Astrocyte (in vitro differentiated cells and primary cell): ENCODE measurements around the gene DUOX2. TPM values are rescaled to one million over a fixed set of nuclear protein-coding genes. Genes with fewer than 3 reads are reported as not detected.
"Not testable (repeated sequence)": the region's sequence is repeated elsewhere in the genome, so short reads cannot be mapped to it uniquely, and the experiment has no call there.

ENCODE experiments used
- DNase-seq: peaks from one replicate; pipeline ENCODE4 v3.0.0-alpha.2; 2010; ENCODE audit warnings: low read depth
- FAIRE-seq: peaks from 2 replicates; lab custom pipeline; 2011; peaks lifted over from hg19 to GRCh38; lab: Jason Lieb, UNC
- H2AFZ ChIP-seq: 2 replicates; pipeline ENCODE4 v1.6.0; 2012; ENCODE audit warnings: low read depth, low read length, inconsistent platforms
- H3K27ac ChIP-seq: 2 replicates; pipeline ENCODE4 v1.5.1; 2011; ENCODE audit warnings: low read depth, low read length, inconsistent platforms
- H3K27me3 ChIP-seq: 2 replicates; pipeline ENCODE4 v1.6.0; 2011; ENCODE audit warnings: low read length, inconsistent platforms; ENCODE audit not compliant: insufficient read depth
- H3K36me3 ChIP-seq: 2 replicates; pipeline ENCODE4 v1.5.1; 2011; ENCODE audit warnings: low read length, inconsistent platforms; ENCODE audit not compliant: insufficient read depth
- H3K4me1 ChIP-seq: 2 replicates; pipeline ENCODE4 v1.5.1; 2011; ENCODE audit warnings: low read length, inconsistent platforms; ENCODE audit not compliant: insufficient read depth
- H3K4me2 ChIP-seq: 2 replicates; pipeline ENCODE4 v1.6.0; 2012; ENCODE audit warnings: low read length, inconsistent platforms
- H3K4me3 ChIP-seq: 2 replicates; pipeline ENCODE4 v1.5.1; 2011; ENCODE audit warnings: low read depth, mild to moderate bottlenecking, low read length, inconsistent platforms; ENCODE audit not compliant: insufficient read depth
- H3K79me2 ChIP-seq: 2 replicates; pipeline ENCODE4 v1.6.0; 2012; ENCODE audit warnings: mild to moderate bottlenecking, low read length, inconsistent platforms; ENCODE audit not compliant: insufficient read depth
- H3K9ac ChIP-seq: 2 replicates; pipeline ENCODE4 v1.6.0; 2012; ENCODE audit warnings: mild to moderate bottlenecking, low read length, inconsistent platforms
- H3K9me3 ChIP-seq: 2 replicates; pipeline ENCODE4 v1.5.1; 2012; ENCODE audit warnings: low read depth, mild to moderate bottlenecking, low read length, inconsistent platforms; ENCODE audit not compliant: insufficient read depth
- H4K20me1 ChIP-seq: 2 replicates; pipeline ENCODE4 v1.6.0; 2012; ENCODE audit warnings: low read length, inconsistent platforms; ENCODE audit not compliant: insufficient read depth
- H3K27ac Mint-ChIP-seq: one replicate; pipeline ENCODE4 v1.8.0; 2021; ENCODE audit warnings: mild to moderate bottlenecking, mixed read lengths; ENCODE audit not compliant: unreplicated experiment
- H3K27me3 Mint-ChIP-seq: one replicate; pipeline ENCODE4 v1.8.0; 2021; ENCODE audit warnings: low read depth, mixed read lengths; ENCODE audit not compliant: unreplicated experiment
- H3K36me3 Mint-ChIP-seq: one replicate; pipeline ENCODE4 v1.8.0; 2021; ENCODE audit warnings: low read depth, mixed read lengths; ENCODE audit not compliant: unreplicated experiment
- H3K4me1 Mint-ChIP-seq: one replicate; pipeline ENCODE4 v1.8.0; 2021; ENCODE audit warnings: low read depth, mixed read lengths; ENCODE audit not compliant: unreplicated experiment
- H3K4me3 Mint-ChIP-seq: one replicate; pipeline ENCODE4 v1.8.0; 2021; ENCODE audit warnings: mild to moderate bottlenecking, moderate library complexity, mixed read lengths; ENCODE audit not compliant: unreplicated experiment
- H3K9me3 Mint-ChIP-seq: one replicate; pipeline ENCODE4 v1.8.0; 2021; ENCODE audit warnings: mild to moderate bottlenecking, mixed read lengths; ENCODE audit not compliant: unreplicated experiment
- EZH2 ChIP-seq: IDR thresholded peaks from 2 replicates; pipeline ENCODE4 v1.6.1; 2012; ENCODE audit warnings: mild to moderate bottlenecking, low read length, inconsistent platforms; ENCODE audit not compliant: insufficient read depth
- total RNA-seq: library from RNA; stranded (reverse); gene quantifications from 2 replicates; pipeline ENCODE4 v1.2.1, GENCODE V29; 2021
- TF ChIP-seq, protein P1 (sequence below): IDR thresholded peaks from 2 replicates; pipeline ENCODE4 v1.5.1; 2011; ENCODE audit warnings: low read depth, mild to moderate bottlenecking, inconsistent platforms, low read length, moderate library complexity; ENCODE audit not compliant: insufficient read depth

The DUOX2 gene
- total RNA-seq, 1 donor from 2014 or later: 0.14 TPM

DNA sequence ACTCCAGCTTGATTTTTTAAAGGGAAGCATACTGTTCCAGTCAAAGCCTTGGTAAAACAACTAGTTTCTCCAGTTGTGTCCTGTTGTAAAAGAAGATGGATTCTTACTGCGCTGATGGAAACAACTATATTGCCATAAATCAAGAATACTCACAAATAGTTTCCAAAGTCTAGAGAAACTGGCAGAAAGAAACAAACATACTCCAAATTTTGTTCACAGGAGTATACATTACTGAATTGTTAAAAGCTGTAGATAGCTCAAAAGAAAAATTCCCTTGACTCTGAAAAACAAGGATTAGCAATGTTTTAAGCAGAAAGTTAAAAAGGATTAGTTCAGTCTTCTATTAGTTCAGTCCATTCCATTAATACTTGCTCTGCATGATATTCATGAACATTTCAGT, 63.4 kb downstream of the DUOX2 start:
- Histone ChIP-seq H3K27me3 (no peaks in the 10 kb centered on the region), H3K9ac (no peak overlapping the region), H3K79me2 (no peaks in the 10 kb centered on the region), H2AFZ (no peak overlapping the region), H3K4me2 (no peak overlapping the region), H3K9me3 (no peaks in the 10 kb centered on the region), H3K36me3 (peaks cover 2% of the 10 kb centered on the region), H4K20me1 (no peaks in the 10 kb centered on the region), H3K4me3 (no peak overlapping the region), H3K4me1 (no peaks in the 10 kb centered on the region), H3K27ac (no peak overlapping the region)
- Mint-ChIP-seq H3K4me3 (no peak overlapping the region), H3K4me1 (no peaks in the 10 kb centered on the region), H3K27ac (no peak overlapping the region), H3K27me3 (no peaks in the 10 kb centered on the region), H3K36me3 (peaks cover 31% of the 10 kb centered on the region), H3K9me3 (peaks cover 9% of the 10 kb centered on the region)
- no peak for FAIRE-seq
- TF ChIP-seq, protein P1, sequence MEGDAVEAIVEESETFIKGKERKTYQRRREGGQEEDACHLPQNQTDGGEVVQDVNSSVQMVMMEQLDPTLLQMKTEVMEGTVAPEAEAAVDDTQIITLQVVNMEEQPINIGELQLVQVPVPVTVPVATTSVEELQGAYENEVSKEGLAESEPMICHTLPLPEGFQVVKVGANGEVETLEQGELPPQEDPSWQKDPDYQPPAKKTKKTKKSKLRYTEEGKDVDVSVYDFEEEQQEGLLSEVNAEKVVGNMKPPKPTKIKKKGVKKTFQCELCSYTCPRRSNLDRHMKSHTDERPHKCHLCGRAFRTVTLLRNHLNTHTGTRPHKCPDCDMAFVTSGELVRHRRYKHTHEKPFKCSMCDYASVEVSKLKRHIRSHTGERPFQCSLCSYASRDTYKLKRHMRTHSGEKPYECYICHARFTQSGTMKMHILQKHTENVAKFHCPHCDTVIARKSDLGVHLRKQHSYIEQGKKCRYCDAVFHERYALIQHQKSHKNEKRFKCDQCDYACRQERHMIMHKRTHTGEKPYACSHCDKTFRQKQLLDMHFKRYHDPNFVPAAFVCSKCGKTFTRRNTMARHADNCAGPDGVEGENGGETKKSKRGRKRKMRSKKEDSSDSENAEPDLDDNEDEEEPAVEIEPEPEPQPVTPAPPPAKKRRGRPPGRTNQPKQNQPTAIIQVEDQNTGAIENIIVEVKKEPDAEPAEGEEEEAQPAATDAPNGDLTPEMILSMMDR: no peak
- no peak for TF ChIP-seq EZH2
- DNase-seq: no peak

DNA sequence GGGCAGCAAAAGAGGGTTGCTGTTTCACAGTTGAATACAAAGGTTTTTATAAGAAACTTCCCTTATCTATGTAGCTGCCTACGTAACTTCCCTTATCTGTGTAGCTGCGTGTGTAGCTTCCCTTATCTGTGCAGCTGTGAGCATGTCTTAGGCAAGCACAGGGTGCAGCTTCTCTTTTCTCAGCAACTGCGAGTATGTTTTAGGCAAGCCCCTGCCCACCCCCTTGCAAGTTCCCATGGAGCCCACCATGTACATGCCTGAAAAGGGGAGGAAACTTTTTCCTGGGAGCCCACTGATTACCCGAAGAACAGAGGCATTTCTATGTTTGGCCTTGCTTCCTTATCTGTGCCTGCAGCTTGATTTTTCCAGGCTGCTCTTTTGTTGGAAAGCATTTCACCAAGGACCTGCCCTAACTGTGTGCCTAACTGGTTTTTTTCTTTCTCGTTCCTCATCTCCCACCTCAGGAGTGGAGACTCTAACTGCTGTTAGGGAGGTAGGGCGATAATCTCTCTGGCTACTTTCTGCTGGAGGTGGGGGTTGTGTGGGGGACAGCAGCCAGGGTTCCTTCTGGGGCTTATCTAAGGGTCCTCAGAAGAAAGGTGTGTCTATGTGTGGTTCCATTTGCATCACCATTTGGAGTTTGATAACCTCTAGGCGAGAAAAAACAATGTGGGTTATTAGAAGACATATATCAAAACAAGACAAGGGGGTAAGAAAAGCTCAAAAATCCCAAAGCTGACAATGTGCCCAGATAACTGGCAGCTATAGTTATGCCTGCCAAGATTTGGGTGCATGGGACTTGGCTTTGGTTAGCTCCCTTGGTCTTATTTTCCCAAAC, 65.0 kb downstream of the DUOX2 start:
- H2AFZ ChIP-seq: no peak overlapping the region
- Mint-ChIP-seq H3K4me1 (no peaks in the 10 kb centered on the region), H3K27me3 (no peaks in the 10 kb centered on the region), H3K9me3 (peaks cover 9% of the 10 kb centered on the region), H3K27ac (no peak overlapping the region), H3K36me3 (peaks cover 31% of the 10 kb centered on the region), H3K4me3 (no peak overlapping the region)
- H3K27ac ChIP-seq: peak overlapping the region; percentile 33
- H3K36me3 ChIP-seq: peaks cover 2% of the 10 kb centered on the region
- no peak overlapping the region for H3K4me2 ChIP-seq
- no peaks in the 10 kb centered on the region for H4K20me1 ChIP-seq
- H3K4me1 ChIP-seq: no peaks in the 10 kb centered on the region
- TF ChIP-seq, protein P1: no peak
- no peak for TF ChIP-seq EZH2
- FAIRE-seq (no peak), DNase-seq (peak; percentile 64)
- no peaks in the 10 kb centered on the region for H3K27me3 ChIP-seq
- no peaks in the 10 kb centered on the region for H3K9me3 ChIP-seq
- H3K79me2 ChIP-seq: no peaks in the 10 kb centered on the region
- no peak overlapping the region for H3K9ac ChIP-seq
- H3K4me3 ChIP-seq: no peak overlapping the region

DNA sequence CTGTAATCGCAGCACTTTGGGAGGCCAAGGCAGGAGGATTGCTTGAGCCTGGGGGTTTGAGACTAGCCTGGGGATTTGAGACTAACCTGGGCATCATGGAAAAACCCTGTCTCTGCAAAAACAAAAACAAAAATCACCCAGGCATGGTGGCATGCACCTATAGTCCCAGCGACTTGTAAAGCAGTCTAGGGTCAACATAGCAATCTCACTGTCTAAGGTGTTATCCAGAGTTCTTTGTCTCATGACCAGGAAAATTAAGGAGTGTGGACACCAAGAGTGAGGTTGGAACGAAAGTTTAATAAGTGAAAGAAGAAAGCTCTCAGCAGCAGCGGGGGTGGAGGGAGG, 65.6 kb downstream of the DUOX2 start:
- H3K9me3 Mint-ChIP-seq, H3K4me3 Mint-ChIP-seq, H3K79me2 ChIP-seq, H3K36me3 ChIP-seq, H3K4me2 ChIP-seq, H3K4me1 ChIP-seq, H3K9me3 ChIP-seq, H4K20me1 ChIP-seq, DNase-seq, H3K27me3 ChIP-seq, H3K9ac ChIP-seq, H2AFZ ChIP-seq, FAIRE-seq, H3K27ac Mint-ChIP-seq, H3K27me3 Mint-ChIP-seq, H3K4me1 Mint-ChIP-seq, H3K27ac ChIP-seq, H3K4me3 ChIP-seq: not testable (repeated sequence)
- peaks cover 31% of the 10 kb centered on the region for H3K36me3 Mint-ChIP-seq

DNA sequence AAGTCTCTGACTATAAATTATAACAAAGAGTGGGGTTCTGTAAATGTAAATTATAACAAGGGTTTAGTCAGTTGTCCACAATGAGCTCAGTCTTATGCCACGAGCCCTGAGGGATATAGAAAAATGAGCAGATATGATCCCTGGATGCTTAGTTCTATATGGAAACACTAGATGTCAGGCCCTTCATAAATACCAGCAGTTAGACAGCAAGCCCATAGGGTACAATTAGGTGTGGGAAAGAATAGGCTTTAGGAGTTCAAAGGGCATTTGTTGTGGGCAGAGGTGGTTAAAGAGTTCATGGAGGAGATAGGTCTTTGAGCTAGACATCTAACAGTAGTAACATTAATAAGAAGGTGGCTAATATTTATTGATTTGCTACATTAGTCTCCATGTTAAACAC, 69.7 kb downstream of the DUOX2 start:
- peaks cover 10% of the 10 kb centered on the region for H3K36me3 Mint-ChIP-seq
- DNase-seq, H3K4me3 ChIP-seq, H3K9me3 Mint-ChIP-seq, H4K20me1 ChIP-seq, H3K4me1 Mint-ChIP-seq, H2AFZ ChIP-seq, H3K9ac ChIP-seq, H3K27ac ChIP-seq, H3K4me1 ChIP-seq, H3K27ac Mint-ChIP-seq, H3K27me3 Mint-ChIP-seq, FAIRE-seq, H3K79me2 ChIP-seq, H3K4me3 Mint-ChIP-seq, H3K4me2 ChIP-seq, H3K27me3 ChIP-seq, H3K36me3 ChIP-seq, H3K9me3 ChIP-seq: not testable (repeated sequence)

DNA sequence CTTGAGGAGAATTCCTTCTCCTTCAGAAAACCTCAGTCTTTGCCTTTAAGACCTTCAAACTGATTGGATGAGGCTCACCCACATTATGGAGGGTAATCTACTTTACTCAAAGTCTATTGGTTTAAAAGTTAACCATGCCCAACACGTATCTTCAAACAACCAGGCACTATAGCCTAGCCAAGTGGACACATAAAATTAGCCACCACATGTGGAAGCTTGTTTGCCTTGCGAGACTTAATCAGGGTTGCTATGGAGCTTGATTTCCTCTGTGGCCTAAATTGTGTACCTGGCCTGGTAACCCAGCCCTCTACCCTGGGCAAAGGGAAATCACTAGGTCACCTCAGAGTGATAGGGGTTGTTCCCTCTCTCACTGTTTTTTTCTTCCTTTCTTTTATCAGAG, 71.1 kb downstream of the DUOX2 start:
- DNase-seq, H3K4me3 ChIP-seq, H3K9me3 ChIP-seq, H3K9me3 Mint-ChIP-seq, H3K27ac Mint-ChIP-seq, H3K4me3 Mint-ChIP-seq, FAIRE-seq, H3K27me3 ChIP-seq, H3K79me2 ChIP-seq, H3K4me1 Mint-ChIP-seq, H4K20me1 ChIP-seq, H3K27me3 Mint-ChIP-seq, H3K36me3 Mint-ChIP-seq, H2AFZ ChIP-seq, H3K4me2 ChIP-seq, H3K9ac ChIP-seq, H3K36me3 ChIP-seq, H3K4me1 ChIP-seq, H3K27ac ChIP-seq: not testable (repeated sequence)
